BJ (cell line): ENCODE results near the gene RNU6-9. TPM values are rescaled to one million over a fixed set of nuclear protein-coding genes. Genes with fewer than 3 reads are reported as not detected.
A peak's percentile ranks its signal among the peaks of the same experiment; 100 is the strongest.

Experiments used
- CTCF ChIA-PET: fragments of 350-600 bp; formaldehyde crosslinking; extraction: SDS; loops from one replicate; lab custom pipeline; 2021; ENCODE audit warnings: antibody characterized with exemption, inconsistent platforms; lab: Yijun Ruan, JAX
- POLR2A ChIA-PET: fragments of 300-600 bp; sonication (Branson Sonifier 250); formaldehyde crosslinking; extraction: SDS; loops from one replicate; lab custom pipeline; 2021; ENCODE audit warnings: antibody characterized with exemption; lab: Charles Lee
- DNase-seq: peaks from one replicate; pipeline ENCODE4 v3.0.0-alpha.2; 2011; ENCODE audit warnings: low read depth
- H3K27me3 ChIP-seq: 2 replicates; pipeline ENCODE4 v1.6.0; 2011; ENCODE audit warnings: low read length; ENCODE audit not compliant: control insufficient read depth, insufficient read depth
- H3K36me3 ChIP-seq: 2 replicates; pipeline ENCODE4 v1.5.1; 2011; ENCODE audit warnings: low read length; ENCODE audit not compliant: control insufficient read depth, insufficient read depth
- H3K4me3 ChIP-seq: 2 replicates; pipeline ENCODE4 v1.5.1; 2011; ENCODE audit warnings: low read depth, mild to moderate bottlenecking, control low read depth, low read length
- polyA plus RNA-seq: library from polyadenylated mRNA; depleted of rRNA; stranded (reverse); fragments of >200 nt; gene quantifications from 2 replicates; pipeline ENCODE4 v1.2.3, GENCODE V29; 2011
- TF ChIP-seq, protein P1 (sequence below): IDR thresholded peaks from 2 replicates; pipeline ENCODE4 v1.5.1; 2011; ENCODE audit warnings: low read depth, mild to moderate bottlenecking, control low read depth, inconsistent platforms, low read length, moderate library complexity; ENCODE audit not compliant: insufficient read depth

Gene RNU6-9
- polyA plus RNA-seq, 1 experiment: not detected

DNA sequence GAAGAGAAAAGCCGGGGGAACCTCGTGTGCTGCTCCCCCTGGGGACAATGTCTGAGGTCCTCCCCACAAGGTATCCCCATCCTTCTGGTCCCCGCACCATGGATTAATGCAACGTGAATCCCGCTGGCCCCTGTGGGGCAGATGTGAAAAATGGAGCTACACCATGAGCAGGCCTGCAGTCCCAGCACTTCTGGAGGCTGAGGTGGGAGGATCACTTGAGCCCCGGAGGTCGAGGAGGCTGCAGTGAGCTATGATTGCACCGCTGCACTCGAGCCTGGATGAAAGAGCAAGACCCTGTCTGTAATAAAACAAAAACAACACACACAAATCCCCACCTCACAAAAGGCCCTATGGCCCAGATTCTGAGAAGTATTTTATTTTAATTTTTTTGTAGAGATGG is 35.0 kb upstream of the RNU6-9 start:
- no peaks in the 10 kb centered on the region for H3K36me3 ChIP-seq
- no peak for DNase-seq
- ChIA-PET POLR2A (no interaction called here), CTCF (interaction anchor here (0.6 to 1.5 kb wide), 5 partner anchors 9 to 143 kb away, joined by 3 to 4 read pairs (median 3); no protein-coding TSS in a partner anchor)
- TF ChIP-seq, protein P1, sequence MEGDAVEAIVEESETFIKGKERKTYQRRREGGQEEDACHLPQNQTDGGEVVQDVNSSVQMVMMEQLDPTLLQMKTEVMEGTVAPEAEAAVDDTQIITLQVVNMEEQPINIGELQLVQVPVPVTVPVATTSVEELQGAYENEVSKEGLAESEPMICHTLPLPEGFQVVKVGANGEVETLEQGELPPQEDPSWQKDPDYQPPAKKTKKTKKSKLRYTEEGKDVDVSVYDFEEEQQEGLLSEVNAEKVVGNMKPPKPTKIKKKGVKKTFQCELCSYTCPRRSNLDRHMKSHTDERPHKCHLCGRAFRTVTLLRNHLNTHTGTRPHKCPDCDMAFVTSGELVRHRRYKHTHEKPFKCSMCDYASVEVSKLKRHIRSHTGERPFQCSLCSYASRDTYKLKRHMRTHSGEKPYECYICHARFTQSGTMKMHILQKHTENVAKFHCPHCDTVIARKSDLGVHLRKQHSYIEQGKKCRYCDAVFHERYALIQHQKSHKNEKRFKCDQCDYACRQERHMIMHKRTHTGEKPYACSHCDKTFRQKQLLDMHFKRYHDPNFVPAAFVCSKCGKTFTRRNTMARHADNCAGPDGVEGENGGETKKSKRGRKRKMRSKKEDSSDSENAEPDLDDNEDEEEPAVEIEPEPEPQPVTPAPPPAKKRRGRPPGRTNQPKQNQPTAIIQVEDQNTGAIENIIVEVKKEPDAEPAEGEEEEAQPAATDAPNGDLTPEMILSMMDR: no peak
- no peaks in the 10 kb centered on the region for H3K27me3 ChIP-seq
- H3K4me3 ChIP-seq: no peak overlapping the region

DNA sequence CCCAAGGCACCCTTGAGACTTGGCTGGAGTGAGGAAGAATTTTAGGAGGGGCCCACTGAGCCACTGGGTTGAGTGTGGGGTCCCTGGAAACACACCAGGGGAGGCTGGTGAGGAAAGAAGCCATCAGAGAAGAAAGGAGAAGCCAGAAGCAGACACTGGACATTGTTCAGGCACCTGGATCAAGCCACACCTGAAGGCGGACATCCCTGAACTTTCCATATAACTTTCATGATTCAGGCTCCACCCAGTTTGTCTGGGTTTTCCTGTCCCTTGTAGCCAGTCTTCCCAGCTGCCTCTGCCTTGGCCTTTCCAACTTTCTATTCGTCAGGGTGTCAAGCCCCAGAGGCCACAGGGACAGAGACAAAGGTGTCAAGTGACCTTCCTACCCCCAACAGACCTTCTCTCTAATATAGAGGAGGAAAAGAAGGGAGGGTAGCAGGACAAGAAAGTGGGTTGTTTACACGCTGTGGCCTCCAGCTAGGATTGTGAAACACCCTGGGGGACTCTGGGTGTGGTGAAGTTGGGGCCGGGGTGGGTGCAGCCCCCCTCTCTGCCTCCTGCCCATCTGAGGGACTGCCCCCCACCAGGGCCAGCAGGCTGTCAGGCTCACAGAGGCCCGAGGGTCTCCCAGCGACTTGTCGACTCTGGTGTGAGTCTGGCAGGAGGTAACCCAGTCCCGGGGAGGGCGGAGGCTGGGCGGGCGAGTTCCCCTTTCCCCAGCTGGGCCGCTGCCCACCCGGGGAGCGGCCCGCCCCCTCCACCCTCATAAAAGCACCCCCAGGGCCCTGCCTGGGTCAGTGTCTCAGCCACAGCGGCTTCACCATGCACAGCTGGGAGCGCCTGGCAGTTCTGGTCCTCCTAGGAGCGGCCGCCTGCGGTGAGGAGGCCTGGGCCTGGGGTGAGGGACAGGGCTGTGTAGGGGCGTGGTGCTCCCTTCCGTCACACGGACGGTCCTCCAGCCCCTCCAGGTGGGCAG is 34.1 kb upstream of the RNU6-9 start, which contains the start of gene CFD:
CFD (plus strand) TSS at position 797 of the 976 bp plus-strand sequence; CDS start at position 823, 26 bp downstream.
- H3K36me3 ChIP-seq: no peaks in the 10 kb centered on the region
- TF ChIP-seq, protein P1: no peak
- DNase-seq: no peak
- POLR2A ChIA-PET: no interaction called here
- peak within 1 kb of the TSS; percentile 44 for H3K4me3 ChIP-seq
- CTCF ChIA-PET: interaction anchor here (0.6 to 1.8 kb wide), 9 partner anchors 8 to 142 kb away, joined by 3 to 5 read pairs (median 3); no protein-coding TSS in a partner anchor
- no peaks in the 10 kb centered on the region for H3K27me3 ChIP-seq

DNA sequence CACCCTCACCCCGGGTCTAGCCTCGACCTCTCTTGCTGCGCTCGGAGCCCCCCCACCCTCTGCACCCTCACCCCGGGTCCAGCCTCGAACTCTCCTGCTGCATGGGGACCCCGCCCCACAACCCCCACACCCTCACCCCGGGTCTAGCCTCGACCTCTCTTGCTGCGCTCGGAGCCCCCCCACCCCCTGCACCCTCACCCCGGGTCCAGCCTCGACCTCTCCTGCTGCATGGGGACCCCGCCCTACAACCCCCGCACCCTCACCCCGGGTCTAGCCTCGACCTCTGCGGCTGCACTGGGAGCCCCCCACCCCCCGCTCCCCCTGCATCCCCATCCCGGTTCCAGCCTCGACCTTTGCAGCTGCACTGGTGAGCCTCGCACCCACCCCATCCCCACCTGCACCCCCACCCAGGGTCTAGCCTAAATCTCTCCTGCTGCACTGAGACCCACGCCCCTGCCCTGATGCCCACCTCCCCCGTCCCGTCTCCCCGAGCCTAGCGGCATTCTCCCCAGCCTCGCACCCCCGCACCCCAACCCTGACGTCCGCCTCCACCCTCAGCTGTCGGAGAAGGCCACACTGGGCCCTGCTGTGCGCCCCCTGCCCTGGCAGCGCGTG is 32.0 kb upstream of the RNU6-9 start:
- DNase-seq: no peak
- Histone ChIP-seq H3K4me3 (no peak overlapping the region; the same call in 1 of the 2 replicates), H3K27me3 (no peaks in the 10 kb centered on the region), H3K36me3 (no peaks in the 10 kb centered on the region)
- CTCF ChIA-PET: interaction anchor here (0.6 to 1.3 kb wide), 2 partner anchors 91 to 233 kb away, joined by 3 read pairs; no protein-coding TSS in a partner anchor
- POLR2A ChIA-PET: no interaction called here
- TF ChIP-seq, protein P1: no peak

- ChIA-PET POLR2A (no interaction called here), CTCF (interaction anchor here (0.6 to 2.4 kb wide), 5 partner anchors 32 to 233 kb away, joined by 3 to 12 read pairs (median 5); partner anchors contain the start of genes RNU6-9 and WDR18)
- DNase-seq: no peak
- TF ChIP-seq, protein P1: peak; percentile 28; the same call in 1 of the 2 replicates
- Histone ChIP-seq H3K4me3 (no peak overlapping the region), H3K36me3 (no peaks in the 10 kb centered on the region; the same call in 1 of the 2 replicates), H3K27me3 (no peaks in the 10 kb centered on the region)
Measured at GRCh38 chr19:861756-862580, 31.3 kb upstream of the RNU6-9 start.
